NB4 (cell line): ENCODE data around the gene BIK.

Experiments used
- DNase-seq: peaks from one replicate; pipeline ENCODE4 v3.0.0; 2010; ENCODE audit warnings: low read depth
- H3K4me3 ChIP-seq: one replicate; pipeline ENCODE4 v1.5.1; 2011; ENCODE audit warnings: mild to moderate bottlenecking, low read depth, low read length, moderate library complexity
- CTCF ChIP-seq: IDR thresholded peaks from one replicate; pipeline ENCODE4 v1.5.1; 2012; ENCODE audit warnings: low read depth, low read length
- MYC ChIP-seq: IDR thresholded peaks from 2 replicates; pipeline ENCODE4 v1.6.1; 2011; ENCODE audit warnings: low read depth, low read length
- POLR2A ChIP-seq: IDR thresholded peaks from 2 replicates; pipeline ENCODE4 v1.6.1; 2011; ENCODE audit warnings: mild to moderate bottlenecking; ENCODE audit not compliant: insufficient read length; ENCODE audit errors: extremely low read depth
- TF ChIP-seq, protein P1 (sequence below): IDR thresholded peaks from 2 replicates; pipeline ENCODE4 v1.6.1; 2011; ENCODE audit warnings: low read depth, low read length

BIK gene

DNA sequence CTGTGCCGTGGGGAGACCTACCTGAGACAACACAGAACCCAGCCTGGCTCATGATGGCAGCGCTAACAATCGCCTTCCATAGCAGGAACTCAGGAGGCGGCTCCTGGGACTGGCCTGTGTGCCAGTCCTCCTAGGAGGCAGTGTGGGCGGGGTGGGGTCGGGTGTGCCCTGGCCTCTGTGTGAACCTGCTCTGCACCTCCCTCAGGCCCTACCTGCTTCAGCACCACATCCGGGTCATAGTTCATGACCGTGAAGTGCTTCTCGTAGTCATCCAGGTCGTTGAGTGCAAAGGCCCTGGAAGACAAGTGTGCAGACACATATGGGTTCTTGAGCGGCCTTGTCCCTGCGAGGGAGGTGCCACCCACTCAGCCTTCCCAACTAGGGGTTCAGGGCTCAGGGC, 61.1 kb downstream of the BIK start:
- TF ChIP-seq POLR2A (no peak), MYC (no peak), CTCF (no peak)
- TF ChIP-seq, protein P1, sequence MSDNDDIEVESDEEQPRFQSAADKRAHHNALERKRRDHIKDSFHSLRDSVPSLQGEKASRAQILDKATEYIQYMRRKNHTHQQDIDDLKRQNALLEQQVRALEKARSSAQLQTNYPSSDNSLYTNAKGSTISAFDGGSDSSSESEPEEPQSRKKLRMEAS, result no peak
- no peak overlapping the region for H3K4me3 ChIP-seq
- DNase-seq, result no peak

GRCh38 chr22:43172191-43172590, 61.6 kb downstream of the BIK start:
- no peak overlapping the region for H3K4me3 ChIP-seq
- TF ChIP-seq POLR2A, result no peak
- TF ChIP-seq CTCF, result no peak
- TF ChIP-seq, protein P1, result no peak
- TF ChIP-seq MYC, result no peak
- DNase-seq, result no peak

GRCh38 chr22:43173566-43173965, 63.0 kb downstream of the BIK start:
- TF ChIP-seq, protein P1, result no peak
- TF ChIP-seq POLR2A, result no peak
- no peak for TF ChIP-seq CTCF
- TF ChIP-seq MYC, result no peak
- no peak overlapping the region for H3K4me3 ChIP-seq
- DNase-seq, result no peak

- no peak for DNase-seq
- H3K4me3 ChIP-seq, result no peak overlapping the region
- TF ChIP-seq CTCF, result no peak
- TF ChIP-seq, protein P1, result no peak
- no peak for TF ChIP-seq POLR2A
- TF ChIP-seq MYC, result no peak
These were observed 63.6 kb downstream of the BIK start for GRCh38 chr22:43173976-43174720.

- DNase-seq, result no peak
- TF ChIP-seq CTCF (no peak), MYC (no peak), POLR2A (no peak)
- TF ChIP-seq, protein P1, result no peak
- H3K4me3 ChIP-seq, result no peak overlapping the region
These were observed 64.5 kb downstream of the BIK start for GRCh38 chr22:43174941-43175531.
